ENCODE measurements around the gene ST8SIA6.
"Not testable (repeated sequence)": the region's sequence is repeated elsewhere in the genome, so short reads cannot be mapped to it uniquely, and the experiment has no call there.

Gene ST8SIA6

GRCh38 chr10:17454161-17455014 lies at the start of gene ST8SIA6:
Gene ST8SIA6, minus strand, starts transcription at chr10:17454595. Its CDS starts 340 bp downstream, at chr10:17454255.
- DNase-seq, result peak; percentile 4 to 52 (median 29)

GRCh38 chr10:17503795-17504194 lies 49.4 kb upstream of the ST8SIA6 start:
- DNase-seq, result no peak

GRCh38 chr10:17502814-17503213 lies 48.4 kb upstream of the ST8SIA6 start:
- no peak for DNase-seq

GRCh38 chr10:17499014-17499413 lies 44.6 kb upstream of the ST8SIA6 start:
- not testable (repeated sequence) for DNase-seq

- no peak for DNase-seq
Measured at GRCh38 chr10:17497446-17498030, 43.1 kb upstream of the ST8SIA6 start.

- DNase-seq, result no peak
Measured at GRCh38 chr10:17494626-17495260, 40.3 kb upstream of the ST8SIA6 start.

GRCh38 chr10:17488848-17489247 lies 34.5 kb upstream of the ST8SIA6 start:
- no peak for DNase-seq

GRCh38 chr10:17483079-17483478 lies 28.7 kb upstream of the ST8SIA6 start:
- DNase-seq, result no peak

GRCh38 chr10:17479822-17480221 lies 25.4 kb upstream of the ST8SIA6 start:
- DNase-seq, result no peak

GRCh38 chr10:17479015-17479615 lies 24.7 kb upstream of the ST8SIA6 start:
- no peak for DNase-seq

GRCh38 chr10:17476073-17476472 lies 21.7 kb upstream of the ST8SIA6 start:
- DNase-seq, result no peak

- DNase-seq, result no peak
Measured at GRCh38 chr10:17475661-17476060, 21.3 kb upstream of the ST8SIA6 start.

GRCh38 chr10:17474595-17475323 lies 20.4 kb upstream of the ST8SIA6 start:
- DNase-seq, result no peak

- DNase-seq, result no peak
Measured at GRCh38 chr10:17473228-17473950, 19.0 kb upstream of the ST8SIA6 start.

GRCh38 chr10:17472481-17473227 lies 18.3 kb upstream of the ST8SIA6 start:
- no peak for DNase-seq

- DNase-seq, result no peak
Measured at GRCh38 chr10:17470246-17470645, 15.9 kb upstream of the ST8SIA6 start.

GRCh38 chr10:17465328-17466125 lies 11.1 kb upstream of the ST8SIA6 start:
- DNase-seq, result no peak

- no peak for DNase-seq
Measured at GRCh38 chr10:17464545-17464944, 10.2 kb upstream of the ST8SIA6 start.

- DNase-seq, result no peak
Measured at GRCh38 chr10:17460756-17461155, 6.4 kb upstream of the ST8SIA6 start.

GRCh38 chr10:17457083-17457482 lies 2.7 kb upstream of the ST8SIA6 start:
- DNase-seq, result no peak

Measured in stimulated activated naive CD4-positive, alpha-beta T cell (primary cell).